Lower leg skin (tissue), 3 donors: ENCODE measurements around the gene PYCR2.

Experiments
- CTCF ChIP-seq, 3 donors: fragments of 450-650 bp; IDR thresholded peaks; one replicate each; pipeline ENCODE4 v1.5.1; 2016; ENCODE audit warnings: antibody characterized with exemption in 3 of 3, mild to moderate bottlenecking in 3 of 3, moderate library complexity in 2 of 3
- POLR2A ChIP-seq, 2 donors: fragments of 450-650 bp; IDR thresholded peaks; one replicate each; pipeline ENCODE4 v1.6.1; 2016 to 2017; ENCODE audit warnings: antibody characterized with exemption in 2 of 2, mild to moderate bottlenecking in 1 of 2, moderate library complexity in 1 of 2

- TF ChIP-seq POLR2A (IDR thresholded peaks at IDR 0.05), result no peak
- TF ChIP-seq CTCF (IDR thresholded peaks at IDR 0.05), result no peak
These were observed 27.6 kb downstream of the PYCR2 start for GRCh38 chr1:225896494-225896893.
